Esophagus muscularis mucosa (tissue), 4 donors: ENCODE data around the gene ABHD5. TPM values are rescaled to one million over a fixed set of nuclear protein-coding genes. Genes with fewer than 3 reads are reported as not detected.

Source experiments
- DNase-seq: peaks from one replicate; pipeline ENCODE4 v3.0.0-alpha.2; 2017; ENCODE audit errors: extremely low spot score
- H3K27ac ChIP-seq, 4 donors: fragments of 200-600 bp; sonication (generic); replicated peaks in 1 of 4; 1 replicate in 3 of 4; 2 replicates in 1 of 4; pipeline ENCODE4 v1.5.1; 2016 to 2019; ENCODE audit warnings: mild to moderate bottlenecking in 1 of 4
- H3K27me3 ChIP-seq, 4 donors: fragments of 200-600 bp; sonication (generic); one replicate each; pipeline versions ENCODE4 v1.5.1 to v1.6.0; 2016 to 2019
- H3K36me3 ChIP-seq, 4 donors: fragments of 200-600 bp; sonication (generic); one replicate each; pipeline ENCODE4 v1.5.1; 2016 to 2019
- H3K4me1 ChIP-seq, 4 donors: fragments of 200-600 bp; sonication (generic); one replicate each; pipeline ENCODE4 v1.5.1; 2016 to 2019
- H3K4me3 ChIP-seq, 4 donors: fragments of 200-600 bp; sonication (generic); 1 replicate in 2 of 4; 2 replicates in 2 of 4; pipeline ENCODE4 v1.5.1; 2016 to 2019; ENCODE audit warnings: mild to moderate bottlenecking in 4 of 4, moderate library complexity in 1 of 4
- H3K9me3 ChIP-seq, 4 donors: fragments of 200-600 bp; sonication (generic); 1 replicate in 3 of 4; 2 replicates in 1 of 4; pipeline ENCODE4 v1.5.1; 2016 to 2019
- EP300 ChIP-seq: sonication (generic); formaldehyde crosslinking; IDR thresholded peaks from one replicate; pipeline ENCODE4 v1.6.1; 2017; ENCODE audit warnings: antibody characterized with exemption
- POLR2A ChIP-seq: fragments of 450-650 bp; IDR thresholded peaks from one replicate; pipeline ENCODE4 v1.6.1; 2017; ENCODE audit warnings: antibody characterized with exemption, moderate library complexity, mild to moderate bottlenecking, low read depth
- POLR2AphosphoS5 ChIP-seq, 2 donors: sonication (generic); formaldehyde crosslinking; IDR thresholded peaks; one replicate each; pipeline ENCODE4 v1.6.1; 2017; ENCODE audit warnings: antibody characterized with exemption in 2 of 2
- WGBS: methylation state at CpG from one replicate; pipeline ENCODE4 v1.1.5; 2018; 5-methylcytosine and 5-hydroxymethylcytosine counted together
- intact Hi-C: fragments of 100-400 bp; cut with DNase I; formaldehyde crosslinking; loops from one replicate; pipeline ENCODE4 v1.15.1; 2023
- total RNA-seq, 4 donors: library from RNA; depleted of rRNA; stranded (reverse); fragments of >200 nt; gene quantifications; one replicate each; pipeline versions ENCODE4 v1.1.0 to v1.2.1, GENCODE V29; 2016
- TF ChIP-seq, protein P1 (sequence below), 3 experiments: fragments of 200-600 bp in 2 of 3; fragments of 450-650 bp in 1 of 3; sonication (generic) in 2 of 3; IDR thresholded peaks; one replicate each; pipeline ENCODE4 v1.5.1; 2017 to 2019; ENCODE audit warnings: antibody characterized with exemption in 3 of 3, mild to moderate bottlenecking in 2 of 3, moderate library complexity in 1 of 3

Gene ABHD5
- total RNA-seq, 4 donors from 2014 or later: 22.3 to 40.3 (median 31.4) TPM

GRCh38 chr3:43742920-43743319, 52.2 kb downstream of the ABHD5 start:
- 30% methylated on average over 3 of the region's 3 CpGs for WGBS
- intact Hi-C loops: no loop called here
- no peak overlapping the region for H3K27ac ChIP-seq

GRCh38 chr3:43747641-43748040, 56.9 kb downstream of the ABHD5 start:
- DNase-seq: no peak
- 67% methylated on average over 3 of the region's 6 CpGs for WGBS
- H3K4me3 ChIP-seq: no peak overlapping the region
- H3K9me3 ChIP-seq: peaks cover 0 to 9% (median 3%) of the 10 kb centered on the region in 4 donors
- peak overlapping the region in 1 of 4 donors; percentile 20 for H3K27ac ChIP-seq
- TF ChIP-seq EP300 (no peak), POLR2A (no peak), POLR2AphosphoS5 (IDR thresholded peaks at IDR 0.05) (no peak)
- TF ChIP-seq, protein P1, sequence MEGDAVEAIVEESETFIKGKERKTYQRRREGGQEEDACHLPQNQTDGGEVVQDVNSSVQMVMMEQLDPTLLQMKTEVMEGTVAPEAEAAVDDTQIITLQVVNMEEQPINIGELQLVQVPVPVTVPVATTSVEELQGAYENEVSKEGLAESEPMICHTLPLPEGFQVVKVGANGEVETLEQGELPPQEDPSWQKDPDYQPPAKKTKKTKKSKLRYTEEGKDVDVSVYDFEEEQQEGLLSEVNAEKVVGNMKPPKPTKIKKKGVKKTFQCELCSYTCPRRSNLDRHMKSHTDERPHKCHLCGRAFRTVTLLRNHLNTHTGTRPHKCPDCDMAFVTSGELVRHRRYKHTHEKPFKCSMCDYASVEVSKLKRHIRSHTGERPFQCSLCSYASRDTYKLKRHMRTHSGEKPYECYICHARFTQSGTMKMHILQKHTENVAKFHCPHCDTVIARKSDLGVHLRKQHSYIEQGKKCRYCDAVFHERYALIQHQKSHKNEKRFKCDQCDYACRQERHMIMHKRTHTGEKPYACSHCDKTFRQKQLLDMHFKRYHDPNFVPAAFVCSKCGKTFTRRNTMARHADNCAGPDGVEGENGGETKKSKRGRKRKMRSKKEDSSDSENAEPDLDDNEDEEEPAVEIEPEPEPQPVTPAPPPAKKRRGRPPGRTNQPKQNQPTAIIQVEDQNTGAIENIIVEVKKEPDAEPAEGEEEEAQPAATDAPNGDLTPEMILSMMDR (IDR thresholded peaks at IDR 0.05): no peak
- no peaks in the 10 kb centered on the region for H3K36me3 ChIP-seq
- intact Hi-C loops: no loop called here
- H3K27me3 ChIP-seq: no peaks in the 10 kb centered on the region
- peaks cover 0 to 18% (median 6%) of the 10 kb centered on the region in 4 donors for H3K4me1 ChIP-seq

More at GRCh38 chr3:43742920-43743319, 52.2 kb downstream of the ABHD5 start:
- TF ChIP-seq POLR2A (no peak), POLR2AphosphoS5 (IDR thresholded peaks at IDR 0.05) (no peak)
- TF ChIP-seq, protein P1 (IDR thresholded peaks at IDR 0.05): peak in 1 of 3 experiments; percentile 26
- Histone ChIP-seq H3K4me1 (peaks cover 0 to 15% (median 5%) of the 10 kb centered on the region in 4 donors), H3K27me3 (no peaks in the 10 kb centered on the region), H3K9me3 (peaks cover 0 to 9% (median 3%) of the 10 kb centered on the region in 4 donors), H3K36me3 (no peaks in the 10 kb centered on the region), H3K4me3 (no peak overlapping the region)
- DNase-seq: no peak

- peaks cover 0 to 9% (median 3%) of the 10 kb centered on the region in 4 donors for H3K9me3 ChIP-seq
- H3K36me3 ChIP-seq: no peaks in the 10 kb centered on the region
- TF ChIP-seq, protein P1 (IDR thresholded peaks at IDR 0.05): no peak
- TF ChIP-seq POLR2A (no peak), POLR2AphosphoS5 (IDR thresholded peaks at IDR 0.05) (no peak), EP300 (no peak)
- 36% methylated on average over 5 of the region's 5 CpGs for WGBS
- H3K4me3 ChIP-seq: no peak overlapping the region
- no peak for DNase-seq
- H3K27ac ChIP-seq: no peak overlapping the region
- peaks cover 0 to 12% (median 3%) of the 10 kb centered on the region in 4 donors for H3K4me1 ChIP-seq
- no peaks in the 10 kb centered on the region for H3K27me3 ChIP-seq
- intact Hi-C loops: no loop called here
These were observed 57.4 kb downstream of the ABHD5 start for GRCh38 chr3:43748179-43748578.

- Histone ChIP-seq H3K27me3 (no peaks in the 10 kb centered on the region), H3K4me1 (peaks cover 0 to 12% (median 4%) of the 10 kb centered on the region in 4 donors), H3K36me3 (no peaks in the 10 kb centered on the region), H3K27ac (no peak overlapping the region), H3K4me3 (no peak overlapping the region), H3K9me3 (peaks cover 0 to 9% (median 3%) of the 10 kb centered on the region in 4 donors)
- intact Hi-C loops: no loop called here
- 83% methylated on average over 5 of the region's 5 CpGs for WGBS
- TF ChIP-seq POLR2AphosphoS5 (IDR thresholded peaks at IDR 0.05) (no peak), EP300 (no peak), POLR2A (no peak)
- no peak for DNase-seq
These were observed 57.9 kb downstream of the ABHD5 start for GRCh38 chr3:43748645-43749044.

DNA sequence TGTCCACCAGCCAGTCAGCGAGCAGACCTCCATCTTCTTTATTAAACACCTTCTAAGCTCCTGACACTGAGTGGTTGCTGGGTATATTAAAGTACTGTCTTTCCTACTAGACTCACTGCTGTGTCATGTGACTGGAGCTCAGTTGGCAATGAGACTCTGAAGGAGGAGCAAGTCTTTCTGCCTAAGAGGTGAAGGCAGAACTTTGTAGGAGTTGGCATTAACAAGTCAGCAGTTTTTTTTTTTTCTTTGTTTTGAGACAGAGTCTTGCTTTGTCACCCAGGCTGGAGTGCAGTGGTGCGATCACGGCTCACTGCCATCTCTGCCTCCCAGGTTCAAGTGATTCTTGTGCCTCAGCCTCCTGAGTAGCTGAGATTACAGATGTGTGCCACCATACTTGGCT, 62.2 kb downstream of the ABHD5 start:
- 98% methylated on average over 3 of the region's 3 CpGs for WGBS
- no peak for TF ChIP-seq EP300
- no peak for TF ChIP-seq POLR2A
- TF ChIP-seq POLR2AphosphoS5 (IDR thresholded peaks at IDR 0.05): no peak
- TF ChIP-seq, protein P1 (IDR thresholded peaks at IDR 0.05): no peak
- Histone ChIP-seq H3K27me3 (no peaks in the 10 kb centered on the region), H3K9me3 (no peaks in the 10 kb centered on the region), H3K36me3 (no peaks in the 10 kb centered on the region), H3K4me3 (no peak overlapping the region), H3K4me1 (peaks cover 0 to 9% (median 3%) of the 10 kb centered on the region in 4 donors), H3K27ac (no peak overlapping the region)
- no peak for DNase-seq
- intact Hi-C loops: no loop called here
